ENCODE results near the gene ARHGAP19.

DNA sequence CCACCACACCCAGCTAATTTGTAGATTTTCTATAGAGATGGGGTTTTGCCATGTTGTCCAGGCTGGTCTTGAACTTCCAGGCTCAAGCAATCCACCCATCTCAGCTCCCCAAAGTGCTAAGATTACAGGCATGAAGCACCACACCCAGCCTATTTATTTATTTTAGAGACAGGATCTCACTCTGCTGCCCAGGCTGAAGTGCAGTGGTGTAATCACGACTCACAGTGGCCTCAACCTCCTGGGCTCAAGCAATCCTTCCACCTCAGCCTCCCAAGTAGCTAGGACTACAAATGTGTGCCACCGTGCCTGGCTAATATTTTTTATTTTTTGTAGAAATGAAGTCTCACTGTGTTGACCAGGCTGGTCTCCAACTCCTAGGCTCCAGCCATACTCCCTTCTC is 49.0 kb upstream of the ARHGAP19 start:
- TF ChIP-seq, protein P1, sequence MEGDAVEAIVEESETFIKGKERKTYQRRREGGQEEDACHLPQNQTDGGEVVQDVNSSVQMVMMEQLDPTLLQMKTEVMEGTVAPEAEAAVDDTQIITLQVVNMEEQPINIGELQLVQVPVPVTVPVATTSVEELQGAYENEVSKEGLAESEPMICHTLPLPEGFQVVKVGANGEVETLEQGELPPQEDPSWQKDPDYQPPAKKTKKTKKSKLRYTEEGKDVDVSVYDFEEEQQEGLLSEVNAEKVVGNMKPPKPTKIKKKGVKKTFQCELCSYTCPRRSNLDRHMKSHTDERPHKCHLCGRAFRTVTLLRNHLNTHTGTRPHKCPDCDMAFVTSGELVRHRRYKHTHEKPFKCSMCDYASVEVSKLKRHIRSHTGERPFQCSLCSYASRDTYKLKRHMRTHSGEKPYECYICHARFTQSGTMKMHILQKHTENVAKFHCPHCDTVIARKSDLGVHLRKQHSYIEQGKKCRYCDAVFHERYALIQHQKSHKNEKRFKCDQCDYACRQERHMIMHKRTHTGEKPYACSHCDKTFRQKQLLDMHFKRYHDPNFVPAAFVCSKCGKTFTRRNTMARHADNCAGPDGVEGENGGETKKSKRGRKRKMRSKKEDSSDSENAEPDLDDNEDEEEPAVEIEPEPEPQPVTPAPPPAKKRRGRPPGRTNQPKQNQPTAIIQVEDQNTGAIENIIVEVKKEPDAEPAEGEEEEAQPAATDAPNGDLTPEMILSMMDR (conservative IDR thresholded peaks at IDR 0.05), result no peak
- TF ChIP-seq ZFX (IDR thresholded peaks at IDR 0.05), result no peak
